NCI-H2196 (cell line): Measurements from ENCODE around the gene SCML2.
"Not testable (repeated sequence)": the region's sequence is repeated elsewhere in the genome, so short reads cannot be mapped to it uniquely, and the experiment has no call there.

Experiments used
- DNase-seq: peaks from one replicate; lab custom pipeline; 2025; ENCODE audit not compliant: unreplicated experiment; lab: John Stamatoyannopoulos, UW

The SCML2 gene

DNA sequence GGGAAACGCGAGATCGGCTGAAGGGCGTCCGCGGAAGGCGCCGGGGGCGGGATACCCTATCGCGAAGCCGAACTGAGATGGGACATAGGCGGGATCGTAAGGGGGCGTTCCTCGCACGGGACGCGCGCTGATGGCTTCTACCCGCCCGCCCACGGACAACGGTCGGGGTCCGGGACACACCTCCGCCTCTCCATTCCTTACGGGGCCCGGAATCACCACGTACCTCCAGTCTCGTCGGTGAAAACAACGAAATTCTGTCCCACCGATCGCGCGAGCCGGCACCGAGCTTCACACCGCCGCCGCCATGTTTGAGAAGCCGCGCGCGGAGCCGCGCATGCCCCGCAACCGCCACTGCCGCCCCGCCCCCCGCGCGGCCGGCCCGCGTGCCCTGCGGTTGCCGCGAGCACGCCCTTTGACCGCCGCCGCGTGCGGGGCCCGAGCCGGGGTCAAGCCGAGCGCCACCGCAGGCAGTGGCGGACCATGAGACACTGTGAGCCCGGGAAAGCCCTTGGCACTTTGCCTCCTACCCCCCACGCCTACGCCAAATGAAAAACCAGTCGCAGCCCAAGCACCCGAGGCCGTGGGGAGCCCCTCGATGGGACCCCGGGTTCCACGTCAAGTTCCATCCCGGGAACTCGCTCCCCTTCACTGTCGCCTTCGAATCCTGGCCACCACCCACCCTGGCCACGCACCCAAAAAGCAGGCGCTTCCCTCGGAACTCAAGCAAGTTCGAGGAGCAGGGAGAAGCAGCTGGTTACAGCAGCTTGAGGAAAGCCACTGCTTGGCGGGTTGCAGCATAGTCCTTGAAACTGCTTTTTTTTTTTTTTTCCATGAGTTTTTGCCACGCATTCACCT lies at the start of gene SCML2:
Gene SCML2, minus strand, starts transcription at position 320 of the 855 bp plus-strand sequence. CDS start 20,617 bp downstream, outside the sequence.
- DNase-seq = peak; percentile 24

DNA sequence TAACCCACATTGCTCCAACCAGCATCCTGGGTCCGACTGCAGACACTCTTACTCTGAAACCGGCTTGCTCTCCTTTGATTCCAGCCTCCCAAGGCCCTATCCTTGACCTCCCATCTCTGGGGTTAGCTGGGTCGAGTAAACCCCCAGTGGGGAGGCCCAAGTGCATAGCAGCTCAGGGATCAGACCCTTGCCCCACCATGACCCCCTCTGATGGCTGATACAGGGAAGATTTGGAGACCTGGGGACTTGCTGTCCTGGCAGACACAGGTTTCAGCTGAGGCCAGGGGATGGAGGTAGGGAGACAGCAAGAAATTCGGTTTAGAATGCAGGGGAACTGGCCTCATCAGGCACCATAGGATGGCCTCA lies 47.3 kb upstream of the SCML2 start:
- DNase-seq = no peak

DNA sequence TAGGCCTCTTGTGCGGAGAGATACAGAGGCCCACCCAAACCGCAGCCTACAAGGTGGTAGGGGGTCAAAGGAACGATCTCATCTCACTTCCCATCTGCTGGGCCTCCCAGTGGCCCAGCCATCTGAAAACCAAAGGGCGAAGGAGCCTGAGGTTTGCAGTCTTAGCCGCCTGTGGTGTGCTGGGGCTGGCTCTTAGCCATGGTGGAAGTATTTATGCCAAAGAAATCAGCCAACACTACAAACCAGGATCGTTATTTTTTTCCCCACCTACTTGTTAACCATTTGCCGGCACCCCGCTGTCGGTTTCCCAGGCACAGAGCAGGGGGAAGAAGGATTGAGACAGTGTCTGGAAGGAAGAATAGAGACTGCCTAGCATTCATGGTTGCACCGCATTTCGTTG lies 40.0 kb upstream of the SCML2 start:
- no peak for DNase-seq

DNA sequence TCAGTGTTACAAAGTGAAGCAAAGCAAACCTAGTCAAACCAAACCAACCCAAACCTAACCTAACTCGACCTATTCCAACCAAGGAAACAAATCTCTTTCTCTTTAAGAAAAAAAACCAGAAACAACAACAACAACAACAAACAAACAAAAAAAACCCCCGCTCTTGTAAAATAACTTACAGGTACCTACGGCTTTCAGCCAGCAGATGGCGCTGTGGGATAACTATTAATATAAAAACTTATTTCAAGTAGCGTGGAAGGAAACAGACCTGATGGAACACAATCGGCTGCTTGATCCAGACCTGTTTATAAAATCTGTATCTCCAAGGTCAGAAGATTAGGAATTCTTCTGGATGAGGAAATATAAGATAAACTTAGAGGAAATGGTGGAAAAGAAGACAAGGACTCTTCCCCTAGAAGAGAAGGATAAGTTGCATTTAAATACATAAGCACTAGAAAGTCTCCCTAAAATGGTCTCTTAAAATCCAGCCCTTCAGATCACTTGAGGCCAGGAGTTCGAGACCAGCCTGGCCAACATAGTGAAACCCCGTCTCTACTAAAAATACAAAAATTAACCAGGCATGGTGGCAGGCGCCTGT lies 36.6 kb upstream of the SCML2 start:
- no peak for DNase-seq

DNA sequence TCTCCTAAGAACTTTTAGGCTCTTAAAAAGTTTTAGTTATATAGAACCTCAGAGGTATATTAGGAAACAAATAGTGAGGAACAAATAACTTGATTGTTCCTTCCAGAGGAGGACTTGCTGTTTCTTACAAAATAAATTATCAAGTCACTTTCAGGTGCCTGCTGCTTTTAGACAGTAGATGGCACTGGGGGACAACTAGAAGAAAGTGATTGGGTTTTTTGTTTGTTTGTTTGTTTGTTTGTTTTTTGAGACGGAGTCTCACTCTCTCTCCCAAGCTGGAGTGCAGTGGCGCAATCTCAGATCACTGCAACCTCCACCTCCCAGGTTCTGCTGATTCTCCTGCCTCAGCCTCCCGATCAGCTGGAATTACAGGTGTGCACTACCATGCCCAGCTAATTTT lies 35.5 kb upstream of the SCML2 start:
- DNase-seq = no peak

DNA sequence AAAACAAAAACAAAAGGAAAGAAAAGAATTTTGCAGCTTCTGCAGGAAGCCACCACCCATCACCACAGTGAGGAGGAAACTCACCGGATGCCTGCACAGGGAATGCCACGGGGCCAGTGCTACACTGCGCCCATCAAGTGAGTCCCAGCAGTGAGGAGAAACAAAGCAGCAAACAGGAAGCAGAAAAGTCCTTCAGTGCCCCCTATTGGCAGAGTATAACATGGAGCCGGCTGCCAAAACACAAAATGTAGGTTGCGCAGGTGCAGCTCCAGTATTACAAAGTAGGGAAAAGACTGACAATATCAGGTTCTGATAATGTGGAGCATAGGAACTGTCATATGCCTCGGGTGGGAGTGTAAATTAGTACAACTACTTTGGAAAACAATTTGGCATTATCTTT lies 23.3 kb upstream of the SCML2 start:
- peak; percentile 9 for DNase-seq

DNA sequence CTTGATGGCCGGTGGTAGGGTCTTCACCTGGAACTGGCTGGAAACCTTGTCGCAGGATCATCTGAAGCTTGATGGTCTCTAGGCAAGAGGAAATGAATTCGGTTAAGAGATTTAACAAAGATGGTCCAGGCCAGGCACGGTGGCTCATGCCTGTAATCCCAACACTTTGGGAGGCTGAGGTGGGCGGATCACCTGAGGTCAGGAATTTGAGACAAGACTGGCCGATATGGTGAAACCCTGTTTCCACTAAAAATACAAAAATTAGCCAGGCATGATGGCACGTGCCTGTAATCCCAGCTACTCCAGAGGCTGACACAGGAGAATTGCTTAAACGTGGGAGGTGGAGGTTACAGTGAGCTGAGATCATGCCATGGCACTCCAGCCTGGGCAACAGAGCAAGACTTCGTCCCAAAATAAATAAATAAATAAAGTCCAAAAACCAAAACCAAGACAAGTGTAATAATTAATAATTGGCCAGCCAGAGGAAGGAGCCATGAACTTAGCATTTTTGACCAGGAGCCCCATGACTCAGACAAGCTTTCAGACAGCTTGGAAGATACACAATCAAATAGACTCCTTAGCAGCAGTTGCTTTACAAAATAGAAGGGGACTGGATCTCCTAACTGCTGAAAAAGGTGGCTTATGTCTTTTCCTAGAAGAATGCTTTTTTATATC lies 20.8 kb upstream of the SCML2 start:
- not testable (repeated sequence) for DNase-seq

DNA sequence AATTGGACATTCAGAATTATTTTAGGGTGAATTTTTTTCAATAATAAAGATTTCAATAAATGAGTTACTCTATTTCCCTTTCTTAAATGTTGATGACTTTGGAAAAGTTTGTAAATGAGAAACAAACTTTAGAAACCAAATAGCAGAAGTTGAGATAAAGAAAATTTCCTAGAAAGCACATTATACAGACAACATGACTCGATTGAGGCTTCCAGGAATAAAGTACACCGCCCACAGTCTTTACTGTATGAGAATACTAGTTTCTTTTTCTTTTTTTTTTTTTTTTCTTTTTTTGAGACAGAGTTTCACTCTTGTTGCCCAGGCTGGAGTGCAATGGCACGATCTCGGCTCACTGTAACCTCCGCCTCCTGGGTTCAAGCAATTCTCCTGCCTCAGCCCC lies 14.6 kb upstream of the SCML2 start:
- DNase-seq = not testable (repeated sequence)

DNA sequence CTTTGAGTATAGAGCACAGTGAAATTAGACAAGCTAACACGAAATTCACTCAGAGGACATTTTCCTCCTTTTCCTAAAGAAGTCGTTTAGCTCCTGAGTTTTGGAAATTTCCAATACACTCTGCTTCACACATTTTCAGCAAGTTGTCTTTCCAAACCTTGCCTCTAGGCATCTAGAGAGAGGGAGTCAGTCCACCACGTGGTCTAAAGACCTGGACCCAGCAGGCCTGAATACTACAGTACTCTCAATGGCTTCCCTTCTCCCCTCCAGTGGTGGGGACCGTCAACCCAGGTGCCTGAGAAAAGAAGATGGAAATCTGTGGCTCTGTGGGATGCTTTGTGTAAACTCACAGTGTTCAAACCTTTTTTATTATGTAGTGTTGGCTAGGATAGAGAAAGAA lies 13.9 kb upstream of the SCML2 start:
- no peak for DNase-seq

DNA sequence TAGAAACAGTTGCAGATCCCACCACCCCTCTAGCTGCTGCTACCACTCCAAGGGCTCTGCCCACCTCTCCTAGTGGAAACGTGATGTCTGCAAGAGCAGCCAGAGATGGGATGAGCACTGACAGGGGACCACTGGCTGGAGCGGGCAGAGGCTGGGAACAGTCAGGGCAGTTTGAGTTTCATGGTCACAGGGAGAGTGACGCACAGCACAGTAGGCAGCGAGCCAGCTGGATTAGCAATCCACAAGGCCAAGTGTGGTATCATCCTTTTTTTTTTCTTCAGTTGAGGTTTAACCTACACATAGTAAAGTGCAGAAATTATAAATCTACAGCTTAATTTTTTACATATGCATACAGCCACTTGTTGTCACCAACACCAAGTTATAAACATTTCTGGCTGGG lies 6.4 kb upstream of the SCML2 start:
- DNase-seq = no peak

DNA sequence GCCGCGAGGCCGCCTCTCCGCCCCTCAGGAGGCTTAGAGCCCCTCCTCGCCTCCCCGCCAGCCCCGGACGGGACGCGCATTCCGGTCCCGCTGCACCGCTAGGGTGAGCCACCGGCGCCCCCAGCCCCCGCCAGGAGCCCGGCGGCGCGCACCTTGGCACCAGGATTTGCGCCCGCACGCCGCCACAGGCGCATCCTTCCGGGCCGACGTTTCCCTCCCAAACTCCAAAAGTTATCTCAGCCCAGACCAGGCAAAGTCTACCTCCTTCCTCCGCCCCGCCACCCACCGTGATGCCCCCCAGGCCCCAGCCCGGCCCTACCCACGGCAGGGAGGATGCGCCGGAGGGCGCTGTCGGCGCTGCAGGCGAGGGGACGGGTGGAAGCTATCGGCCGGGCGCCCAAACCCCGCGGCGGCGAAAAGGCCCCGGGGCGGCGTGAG lies 538 bp downstream of the SCML2 start:
- peak; percentile 6 for DNase-seq

DNA sequence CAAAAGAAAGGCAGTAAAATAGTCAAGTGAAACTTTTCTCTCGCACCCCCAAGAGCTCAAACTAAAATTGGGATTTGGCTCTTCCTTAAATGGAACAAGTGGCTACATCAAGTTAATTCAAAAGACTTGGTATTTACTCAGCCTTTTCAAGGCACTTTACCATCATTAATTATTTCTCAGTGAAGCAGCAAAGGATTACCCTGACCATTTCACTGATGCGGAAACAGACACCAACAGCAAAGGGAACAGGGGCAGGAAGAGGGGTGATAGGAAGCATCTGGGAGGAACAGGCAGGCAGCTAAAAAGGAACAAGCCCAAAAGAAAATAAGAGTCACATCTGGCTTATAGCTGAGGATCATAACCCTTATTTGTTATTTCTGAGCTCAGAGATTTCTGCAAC lies 2.7 kb downstream of the SCML2 start:
- DNase-seq = no peak

DNA sequence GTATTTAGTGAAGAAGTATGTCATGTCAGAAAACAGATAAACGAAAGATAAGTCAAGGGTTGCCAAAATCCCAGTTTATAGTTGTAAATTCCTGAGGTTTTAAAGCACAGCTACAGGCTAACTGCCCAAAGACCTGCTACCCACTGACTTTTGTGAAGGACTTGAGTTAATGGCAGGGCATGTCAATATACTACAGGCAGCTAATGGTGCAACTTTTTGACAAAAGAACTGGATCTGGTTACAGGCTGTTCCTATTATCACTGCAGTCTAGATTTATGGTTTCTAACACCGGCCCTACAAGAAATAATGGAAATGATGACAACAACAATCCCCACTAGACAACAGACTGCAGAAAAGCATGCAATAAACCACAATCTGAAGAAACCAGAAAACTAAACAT lies 6.4 kb downstream of the SCML2 start:
- DNase-seq = no peak

DNA sequence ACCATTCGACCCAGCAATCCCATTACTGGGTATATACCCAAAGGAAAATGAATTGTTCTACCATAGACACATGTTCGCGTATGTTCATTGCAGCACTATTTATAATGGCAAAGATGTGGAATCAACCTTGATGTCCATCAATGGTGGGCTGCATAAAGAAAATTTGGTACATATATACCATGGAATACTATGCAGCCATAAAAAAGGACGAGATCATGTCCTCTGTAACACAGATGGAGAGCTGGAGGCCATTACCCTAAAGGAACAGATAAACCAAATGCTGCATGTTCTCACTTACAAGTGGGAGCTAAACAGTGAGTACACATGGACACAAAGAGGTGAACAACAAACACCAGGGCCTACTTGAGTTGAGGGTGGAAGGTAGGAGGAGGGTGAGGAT lies 45.1 kb downstream of the SCML2 start:
- no peak for DNase-seq

DNA sequence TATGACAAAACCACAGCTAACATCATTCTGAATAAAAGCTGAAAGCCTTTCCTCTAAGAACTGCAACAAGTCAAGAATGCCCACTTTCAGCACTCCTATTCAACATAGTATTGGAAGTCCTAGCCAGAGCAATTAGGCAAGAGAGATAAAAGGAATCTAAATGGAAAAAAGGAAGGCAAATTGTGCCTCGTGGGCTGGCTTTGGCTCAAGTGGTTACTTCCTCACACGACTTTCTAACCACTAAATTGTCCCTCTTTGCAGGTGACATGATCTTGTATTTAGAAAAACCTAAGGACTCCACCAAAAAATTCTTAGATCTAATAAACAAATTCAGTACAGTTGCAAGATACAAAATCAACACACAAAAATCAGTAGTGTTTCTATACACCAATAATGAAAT lies 57.2 kb downstream of the SCML2 start:
- DNase-seq = no peak

DNA sequence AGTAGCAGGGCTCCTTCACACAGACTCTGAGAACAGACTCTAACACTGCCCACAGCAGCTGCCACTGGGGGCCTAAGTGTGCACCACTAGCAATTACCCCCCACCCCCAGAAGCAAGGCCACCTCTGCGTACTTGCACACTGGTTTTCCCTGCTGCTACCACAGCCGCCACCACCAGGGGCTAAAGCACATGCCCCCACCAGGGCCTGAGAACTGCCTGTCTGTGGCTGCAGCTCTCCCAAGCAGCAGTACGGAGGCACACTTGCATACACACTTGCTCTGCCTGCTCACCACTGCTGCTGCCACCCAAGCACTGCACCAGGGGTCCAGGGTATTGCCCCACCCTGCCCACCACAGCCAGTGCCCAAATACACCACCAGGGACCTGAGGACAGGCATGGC lies 59.6 kb downstream of the SCML2 start:
- DNase-seq = no peak

DNA sequence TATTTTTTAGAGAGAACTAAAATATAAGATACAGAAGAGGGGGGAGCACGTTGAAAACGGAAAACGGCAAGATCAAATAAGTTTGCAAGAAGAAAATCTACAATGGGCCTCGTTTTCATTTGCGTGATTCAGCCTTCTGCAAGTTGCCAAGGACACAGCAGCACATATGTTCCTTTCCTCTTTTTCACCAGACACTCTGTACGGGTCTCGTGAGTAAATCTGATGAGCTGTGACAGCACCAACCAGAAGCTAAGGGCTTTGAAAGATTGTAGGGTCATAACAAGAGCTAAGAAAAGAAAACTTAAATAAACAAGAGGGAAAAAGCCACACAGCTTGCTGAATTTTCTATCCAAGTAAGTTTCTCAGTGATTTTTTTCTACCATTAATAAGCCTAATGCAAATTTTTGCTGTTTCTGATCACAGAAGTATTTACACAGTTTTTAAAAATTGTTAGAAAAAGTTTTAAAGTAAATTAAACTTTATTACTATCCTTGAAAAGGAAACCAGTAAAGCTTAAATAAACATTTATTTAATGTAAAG lies 63.4 kb downstream of the SCML2 start:
- no peak for DNase-seq

DNA sequence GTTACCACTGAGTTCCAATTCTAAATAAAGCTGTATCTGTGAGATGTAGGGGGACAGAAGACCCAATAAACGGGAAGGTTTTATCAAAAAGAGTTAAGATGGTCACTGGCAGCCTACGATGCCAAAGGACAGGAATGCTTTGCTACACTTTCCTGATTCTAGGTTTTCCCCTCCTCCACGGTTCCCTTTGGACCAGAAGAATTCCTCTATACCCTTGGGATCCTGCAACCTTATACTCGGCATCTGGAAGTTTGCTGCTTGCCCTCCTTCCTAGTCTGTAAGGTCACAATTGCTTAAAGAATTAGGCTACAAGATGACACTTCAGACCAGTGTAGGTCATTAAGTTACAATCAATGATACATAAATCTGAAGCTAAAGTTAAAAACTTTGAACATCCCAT lies 64.3 kb downstream of the SCML2 start:
- DNase-seq = no peak

DNA sequence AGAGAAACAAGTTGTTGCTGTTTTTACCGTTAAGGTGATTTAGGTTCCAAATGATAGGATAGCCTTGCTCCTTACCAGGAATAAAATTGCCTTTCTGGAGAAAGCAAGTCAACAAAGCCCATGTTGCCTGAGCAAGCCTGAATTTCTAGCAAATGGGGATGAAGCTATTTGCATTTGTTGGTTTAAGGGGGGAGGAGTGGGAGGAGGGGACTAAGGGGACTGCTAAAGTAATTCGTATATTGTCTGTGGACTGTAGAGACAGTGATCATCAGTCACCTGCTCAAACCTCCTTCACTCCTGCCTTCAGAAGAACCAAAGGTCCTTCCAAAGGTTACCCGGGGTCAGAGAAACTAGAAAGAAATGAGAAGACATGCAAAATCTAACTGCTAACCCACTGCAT lies 65.8 kb downstream of the SCML2 start:
- no peak for DNase-seq

DNA sequence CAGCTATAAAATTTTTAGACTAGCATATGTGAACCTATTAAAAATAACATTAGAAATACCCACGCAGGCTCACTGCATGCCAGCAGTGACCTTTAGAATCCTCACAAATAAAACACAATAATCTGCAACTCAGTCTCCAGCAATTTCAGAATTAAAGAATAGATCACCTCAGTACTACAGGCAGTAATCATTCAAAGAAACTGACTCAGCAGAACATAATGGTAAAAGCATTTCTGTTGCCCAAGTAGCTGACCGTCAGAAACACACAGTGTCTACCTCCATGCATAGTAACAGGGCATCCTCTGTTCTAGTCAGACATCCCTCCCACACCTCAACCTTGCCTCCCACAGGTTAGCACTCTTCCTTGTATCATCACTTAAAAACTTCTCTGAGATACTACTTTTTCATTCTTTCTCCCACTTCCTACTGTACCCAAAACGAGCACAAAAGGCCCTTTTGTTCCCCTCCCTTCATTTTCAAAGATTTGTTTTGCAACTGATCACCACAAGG lies 68.1 kb downstream of the SCML2 start:
- DNase-seq = no peak

DNA sequence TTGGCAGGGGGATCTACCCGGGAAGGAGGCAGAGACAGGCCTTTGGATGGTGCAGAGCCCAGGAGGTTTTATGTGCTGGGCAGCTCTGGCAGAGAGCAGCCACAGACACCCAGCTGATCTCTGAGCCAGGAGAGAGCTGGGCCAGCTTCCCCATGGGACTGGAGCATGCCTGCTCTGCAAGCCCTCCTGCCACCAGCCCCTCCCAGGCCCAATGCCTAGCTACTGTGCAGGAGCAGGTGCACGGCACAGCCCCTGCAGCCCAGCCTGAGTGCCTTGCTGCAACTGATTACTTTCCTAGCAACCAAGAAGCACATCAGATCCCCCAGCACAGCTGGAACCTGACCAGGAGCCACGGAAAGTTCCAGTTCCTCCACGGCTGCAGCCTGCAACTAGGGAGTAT lies 76.0 kb downstream of the SCML2 start:
- no peak for DNase-seq

DNA sequence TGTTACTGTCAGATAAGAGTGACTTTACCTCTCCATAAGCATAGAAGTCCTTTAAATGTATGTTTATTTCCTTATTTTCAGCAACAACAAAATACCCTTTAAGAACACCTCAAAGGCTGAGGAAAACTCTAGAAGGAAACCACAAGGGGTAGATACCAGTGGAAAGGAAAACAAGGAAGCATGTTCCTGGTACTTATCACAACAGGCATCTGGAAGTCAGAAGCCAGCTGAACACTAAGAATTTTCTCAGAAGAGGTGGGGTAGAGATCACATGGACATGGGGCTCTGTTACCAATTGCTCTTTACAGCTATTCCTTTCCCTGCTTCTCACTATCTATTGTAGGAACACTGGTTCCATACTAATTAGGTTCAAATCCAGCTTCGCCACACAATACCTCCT lies 82.3 kb downstream of the SCML2 start:
- DNase-seq = no peak
